Muscle of leg (tissue), 11 donors: Measurements from ENCODE around the gene MEIOSIN. TPM values are rescaled to one million over a fixed set of nuclear protein-coding genes. Genes with fewer than 3 reads are reported as not detected.

ENCODE experiments used
- DNase-seq: peaks from one replicate; pipeline ENCODE4 v3.0.0; 2013
- H3K27ac ChIP-seq: one replicate; pipeline ENCODE4 v1.5.1; 2013; ENCODE audit warnings: mild to moderate bottlenecking, low read length, control low read depth
- H3K27me3 ChIP-seq: one replicate; pipeline ENCODE4 v1.6.1; 2013; ENCODE audit warnings: low read length; ENCODE audit not compliant: control insufficient read depth, insufficient read depth
- H3K36me3 ChIP-seq: one replicate; pipeline ENCODE4 v1.6.1; 2013; ENCODE audit warnings: low read length; ENCODE audit not compliant: control insufficient read depth, insufficient read depth
- H3K4me1 ChIP-seq: one replicate; pipeline ENCODE4 v1.6.1; 2013; ENCODE audit warnings: low read length; ENCODE audit not compliant: control insufficient read depth, insufficient read depth
- H3K4me3 ChIP-seq: one replicate; pipeline ENCODE4 v1.5.1; 2013; ENCODE audit warnings: low read length, control low read depth
- H3K9me3 ChIP-seq: replicated peaks from 2 replicates; pipeline ENCODE4 v1.6.1; 2013; ENCODE audit warnings: low read depth, low read length; ENCODE audit not compliant: control insufficient read depth
- WGBS: methylation state at CpG from one replicate; pipeline ENCODE4 v1.1.5; 2013; ENCODE audit warnings: missing lambda C conversion rate; ENCODE audit not compliant: insufficient coverage; 5-methylcytosine and 5-hydroxymethylcytosine counted together
- polyA plus RNA-seq, 8 donors: library from polyadenylated mRNA; unstranded; fragments of 120-200 nt; gene quantifications; one replicate each; pipeline versions ENCODE4 v1.2.1 to v1.2.3, GENCODE V29; 2013; ENCODE audit warnings: inconsistent platforms in 1 of 8, low replicate concordance in 1 of 8; ENCODE audit not compliant: insufficient read length in 8 of 8, insufficient read depth in 1 of 8
- total RNA-seq: library from RNA; stranded (reverse); fragments of 120-200 nt; gene quantifications from one replicate; pipeline ENCODE4 v1.2.4, GENCODE V29; 2013

MEIOSIN gene
- total and polyA plus RNA-seq, 9 donors, result 0.04 TPM; not detected in 8

GRCh38 chr19:45769821-45770191 lies 36.6 kb downstream of the MEIOSIN start:
- no peaks in the 10 kb centered on the region for H3K9me3 ChIP-seq
- DNase-seq, result peak; percentile 77
- H3K4me3 ChIP-seq, result peak overlapping the region; percentile 58
- H3K4me1 ChIP-seq, result peaks cover 65% of the 10 kb centered on the region
- WGBS, result under 1% methylated on average over 28 of the region's 28 CpGs
- peaks cover 44% of the 10 kb centered on the region for H3K36me3 ChIP-seq
- H3K27me3 ChIP-seq, result peaks cover 2% of the 10 kb centered on the region
- H3K27ac ChIP-seq, result peak overlapping the region; percentile 100

GRCh38 chr19:45770192-45771101 lies 37.2 kb downstream of the MEIOSIN start:
- Histone ChIP-seq H3K27ac (peak overlapping the region; percentile 100), H3K36me3 (peaks cover 43% of the 10 kb centered on the region), H3K4me3 (peak overlapping the region; percentile 58), H3K4me1 (peaks cover 58% of the 10 kb centered on the region), H3K9me3 (no peaks in the 10 kb centered on the region), H3K27me3 (peaks cover 2% of the 10 kb centered on the region)
- DNase-seq, result peak; percentile 99
- WGBS, result 1% methylated on average over 78 of the region's 79 CpGs

GRCh38 chr19:45771311-45771933 lies 38.2 kb downstream of the MEIOSIN start:
- H3K27ac ChIP-seq, result peak overlapping the region; percentile 77
- H3K36me3 ChIP-seq, result peaks cover 37% of the 10 kb centered on the region
- WGBS, result 77% methylated on average over 31 of the region's 46 CpGs
- H3K9me3 ChIP-seq, result no peaks in the 10 kb centered on the region
- H3K4me1 ChIP-seq, result peaks cover 48% of the 10 kb centered on the region
- no peak for DNase-seq
- peaks cover 2% of the 10 kb centered on the region for H3K27me3 ChIP-seq
- H3K4me3 ChIP-seq, result no peak overlapping the region

GRCh38 chr19:45772130-45772840 lies 39.0 kb downstream of the MEIOSIN start:
- peak overlapping the region; percentile 65 for H3K27ac ChIP-seq
- H3K27me3 ChIP-seq, result peaks cover 2% of the 10 kb centered on the region
- peaks cover 46% of the 10 kb centered on the region for H3K36me3 ChIP-seq

GRCh38 chr19:45772912-45773311 lies 39.7 kb downstream of the MEIOSIN start:
- Histone ChIP-seq H3K27me3 (peaks cover 2% of the 10 kb centered on the region), H3K36me3 (peaks cover 52% of the 10 kb centered on the region)
- WGBS, result no CpG with 5 or more reads among the region's 3 CpGs

More at GRCh38 chr19:45772130-45772840, 39.0 kb downstream of the MEIOSIN start:
- Histone ChIP-seq H3K4me3 (no peak overlapping the region), H3K9me3 (no peaks in the 10 kb centered on the region), H3K4me1 (peaks cover 41% of the 10 kb centered on the region)
- no peak for DNase-seq
- WGBS, result 78% methylated on average over 11 of the region's 14 CpGs

GRCh38 chr19:45773384-45773783 lies 40.1 kb downstream of the MEIOSIN start:
- H3K27me3 ChIP-seq, result no peaks in the 10 kb centered on the region
- WGBS, result no CpG with 5 or more reads among the region's 2 CpGs
- H3K4me3 ChIP-seq, result no peak overlapping the region
- peaks cover 37% of the 10 kb centered on the region for H3K4me1 ChIP-seq
- H3K36me3 ChIP-seq, result peaks cover 57% of the 10 kb centered on the region
- H3K9me3 ChIP-seq, result no peaks in the 10 kb centered on the region
- no peak overlapping the region for H3K27ac ChIP-seq
- DNase-seq, result no peak

More at GRCh38 chr19:45772912-45773311, 39.7 kb downstream of the MEIOSIN start:
- DNase-seq, result no peak
- H3K4me1 ChIP-seq, result peaks cover 37% of the 10 kb centered on the region
- H3K9me3 ChIP-seq, result no peaks in the 10 kb centered on the region
- H3K4me3 ChIP-seq, result no peak overlapping the region
- peak overlapping the region; percentile 65 for H3K27ac ChIP-seq

- Histone ChIP-seq H3K27me3 (peaks cover 1% of the 10 kb centered on the region), H3K4me1 (peaks cover 43% of the 10 kb centered on the region), H3K4me3 (no peak overlapping the region), H3K27ac (no peak overlapping the region), H3K9me3 (no peaks in the 10 kb centered on the region), H3K36me3 (peaks cover 67% of the 10 kb centered on the region)
- 78% methylated on average over 9 of the region's 9 CpGs for WGBS
- no peak for DNase-seq
Measured at GRCh38 chr19:45774765-45775164, 41.5 kb downstream of the MEIOSIN start.

- 88% methylated on average over 31 of the region's 34 CpGs for WGBS
- peaks cover 7% of the 10 kb centered on the region for H3K27me3 ChIP-seq
- peaks cover 64% of the 10 kb centered on the region for H3K36me3 ChIP-seq
- no peak overlapping the region for H3K4me3 ChIP-seq
- H3K27ac ChIP-seq, result no peak overlapping the region
- DNase-seq, result no peak
- no peaks in the 10 kb centered on the region for H3K9me3 ChIP-seq
- H3K4me1 ChIP-seq, result peaks cover 45% of the 10 kb centered on the region
Measured at GRCh38 chr19:45777395-45777961, 44.2 kb downstream of the MEIOSIN start.

GRCh38 chr19:45778010-45778661 lies 44.9 kb downstream of the MEIOSIN start:
- H3K27ac ChIP-seq, result no peak overlapping the region
- DNase-seq, result no peak
- 93% methylated on average over 17 of the region's 28 CpGs for WGBS
- no peak overlapping the region for H3K4me3 ChIP-seq
- peaks cover 57% of the 10 kb centered on the region for H3K36me3 ChIP-seq
- H3K27me3 ChIP-seq, result peaks cover 9% of the 10 kb centered on the region
- H3K4me1 ChIP-seq, result peaks cover 45% of the 10 kb centered on the region
- H3K9me3 ChIP-seq, result no peaks in the 10 kb centered on the region
